ENCODE measurements around the gene KYAT1.
A peak's percentile ranks its signal among the peaks of the same experiment; 100 is the strongest.

The KYAT1 gene

GRCh38 chr9:128881884-128882676 is at the start of gene KYAT1, which contains the start of gene LRRC8A:
Gene KYAT1 (minus strand): TSS chr9:128881950. CDS start chr9:128845405, 36,545 bp downstream.
Gene LRRC8A (plus strand): TSS chr9:128882133. CDS start chr9:128907165, 25,032 bp downstream.
- peak; percentile 96 for DNase-seq (ENCODE audit: low read depth)

- DNase-seq (ENCODE audit: low read depth), result no peak
Measured at GRCh38 chr9:128929560-128929959, 47.8 kb upstream of the KYAT1 start.

GRCh38 chr9:128928624-128929023 is 46.9 kb upstream of the KYAT1 start:
- peak; percentile 31 for DNase-seq (ENCODE audit: low read depth)

GRCh38 chr9:128927731-128928411 is 46.1 kb upstream of the KYAT1 start:
- no peak for DNase-seq (ENCODE audit: low read depth)

GRCh38 chr9:128923493-128923883 is 41.7 kb upstream of the KYAT1 start:
- no peak for DNase-seq (ENCODE audit: low read depth)

- peak; percentile 71 for DNase-seq (ENCODE audit: low read depth)
Measured at GRCh38 chr9:128921881-128922763, 40.4 kb upstream of the KYAT1 start.

- DNase-seq (ENCODE audit: low read depth), result peak; percentile 41
Measured at GRCh38 chr9:128920381-128921058, 38.8 kb upstream of the KYAT1 start, which contains the start of gene PHYHD1. Gene PHYHD1 (plus strand): TSS chr9:128920982. CDS start chr9:128922324, 1,342 bp downstream.

- no peak for DNase-seq (ENCODE audit: low read depth)
Measured at GRCh38 chr9:128919402-128920089, 37.8 kb upstream of the KYAT1 start.

- no peak for DNase-seq (ENCODE audit: low read depth)
Measured at GRCh38 chr9:128918921-128919320, 37.2 kb upstream of the KYAT1 start.

- DNase-seq (ENCODE audit: low read depth), result peak; percentile 90
Measured at GRCh38 chr9:128917151-128917849, 35.5 kb upstream of the KYAT1 start.

GRCh38 chr9:128916745-128917144 is 35.0 kb upstream of the KYAT1 start:
- no peak for DNase-seq (ENCODE audit: low read depth)

- DNase-seq (ENCODE audit: low read depth), result peak; percentile 40
Measured at GRCh38 chr9:128916204-128916603, 34.5 kb upstream of the KYAT1 start.

- no peak for DNase-seq (ENCODE audit: low read depth)
Measured at GRCh38 chr9:128913995-128914772, 32.4 kb upstream of the KYAT1 start.

GRCh38 chr9:128913048-128913900 is 31.5 kb upstream of the KYAT1 start:
- no peak for DNase-seq (ENCODE audit: low read depth)

GRCh38 chr9:128912270-128912853 is 30.6 kb upstream of the KYAT1 start:
- DNase-seq (ENCODE audit: low read depth), result peak; percentile 97

GRCh38 chr9:128911529-128912035 is 29.8 kb upstream of the KYAT1 start:
- DNase-seq (ENCODE audit: low read depth), result peak; percentile 44

GRCh38 chr9:128910906-128911305 is 29.2 kb upstream of the KYAT1 start:
- DNase-seq (ENCODE audit: low read depth), result no peak

GRCh38 chr9:128909859-128910258 is 28.1 kb upstream of the KYAT1 start:
- no peak for DNase-seq (ENCODE audit: low read depth)
